Motor neuron (in vitro differentiated cells): ENCODE measurements around the gene SLC6A15. TPM values are rescaled to one million over a fixed set of nuclear protein-coding genes. Genes with fewer than 3 reads are reported as not detected.

Experiments used
- ATAC-seq, 8 experiments: fragments of 200-7000 bp; cut with Tn5 transposase; replicated peaks in 6 of 8; 2 replicates each; pipeline ENCODE4 v1.8.0; 2021; ENCODE audit warnings: mild to moderate bottlenecking in 8 of 8, moderate library complexity in 8 of 8
- H3K27ac ChIP-seq, 2 donors: fragments of 250-450 bp; sonication (Bioruptor Pico); 2 replicates each; pipeline ENCODE4 v1.9.0; 2021; ENCODE audit warnings: antibody characterized with exemption in 2 of 2, mild to moderate bottlenecking in 2 of 2, moderate library complexity in 1 of 2
- H3K4me1 ChIP-seq, 2 donors: fragments of 250-450 bp; sonication (Bioruptor Pico); replicated peaks in 1 of 2; 2 replicates each; pipeline ENCODE4 v1.6.1; 2021; ENCODE audit warnings: antibody characterized with exemption in 2 of 2, mild to moderate bottlenecking in 2 of 2, moderate library complexity in 1 of 2
- H3K4me3 ChIP-seq, 5 donors: fragments of 250-450 bp; sonication (Bioruptor Pico); 2 replicates each; pipeline ENCODE4 v1.9.0; 2021; ENCODE audit warnings: antibody characterized with exemption in 5 of 5, mild to moderate bottlenecking in 5 of 5, moderate library complexity in 4 of 5
- WGBS, 10 experiments: fragments of 450-650 bp; shearing (Covaris generic); methylation state at CpG; one replicate each; pipeline ENCODE4 v1.0.0; 2022; 5-methylcytosine and 5-hydroxymethylcytosine counted together
- in situ Hi-C, 9 experiments: fragments of 400-800 bp; cut with MboI; loops; one replicate each; pipeline ENCODE4 v1.15.0; 2021; ENCODE audit warnings: low sequenced_read_pairs in 9 of 9, low pct_unique_long_range_greater_than_20kb in 2 of 9; ENCODE audit not compliant: unreplicated experiment in 9 of 9
- total RNA-seq, 8 experiments: library from RNA; unstranded; fragments of 300-600 nt; gene quantifications; 2 replicates each; pipeline versions ENCODE4 v1.2.3 to v1.2.4, GENCODE V29; 2022

SLC6A15 gene
- total RNA-seq = 10 to 100 TPM in 6 of 8 experiments, 1 to 10 TPM in 1, under 1 TPM in 1; 0.92 to 45.4 (median 24.4) TPM

DNA sequence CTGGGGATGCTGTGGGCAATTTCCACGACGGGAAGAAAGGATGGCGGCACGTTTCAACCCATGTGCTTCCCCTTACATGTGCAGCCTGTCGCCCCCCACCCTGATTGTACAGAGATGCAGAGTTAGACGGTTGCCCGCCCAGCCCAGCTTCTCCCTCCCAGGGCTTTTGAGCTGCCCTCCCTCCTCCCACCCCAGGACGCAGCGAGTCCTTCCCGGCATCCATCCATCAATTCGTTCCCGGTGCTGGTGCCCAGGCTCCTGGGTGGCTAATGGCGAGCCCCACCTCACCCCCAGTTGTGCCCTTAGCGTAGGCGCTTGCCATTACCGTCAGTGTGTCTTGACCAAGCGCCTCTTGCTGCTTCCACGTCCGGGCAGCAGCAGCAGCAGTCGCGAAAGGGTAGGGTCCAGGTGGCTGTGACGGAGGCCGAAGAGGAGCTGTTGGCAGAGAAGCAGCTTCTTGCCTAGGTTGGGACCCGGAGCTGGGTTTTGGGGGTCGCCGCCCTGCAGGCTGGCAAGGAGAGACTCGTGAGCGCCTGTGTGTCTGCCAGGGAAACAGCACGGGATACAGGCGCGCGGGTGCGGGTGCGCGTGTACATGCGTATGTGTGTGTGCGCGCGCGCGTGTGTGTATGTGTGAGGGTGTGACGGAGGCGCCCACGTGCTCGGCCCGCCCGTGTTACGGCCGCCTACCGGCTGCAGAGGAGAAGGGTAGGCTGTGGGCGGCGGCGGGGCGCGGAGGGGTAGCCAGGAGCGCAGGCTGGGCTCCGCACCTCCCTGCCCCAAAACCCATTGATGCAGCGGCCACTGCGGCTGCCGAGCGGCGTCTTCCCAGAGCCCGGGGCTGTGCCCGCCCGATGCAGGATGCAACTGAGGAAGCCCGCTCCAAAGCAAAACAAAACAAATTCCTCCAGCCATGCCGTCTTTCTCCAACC, at the start of gene SLC6A15:
Gene SLC6A15, minus strand, starts transcription at position 602 of the 931 bp plus-strand sequence. CDS start 20,679 bp downstream, outside the sequence.
- peak; percentile 79 to 89 (median 87) for ATAC-seq
- WGBS, 10 experiments = 0 to 1% (median 0%) methylated on average over 1 to 15 of the region's 67 CpGs; no CpG with 5 or more reads in 3 of the 10 experiments
- Histone ChIP-seq H3K4me3 (peak within 1 kb of the TSS; percentile 57 to 75 (median 63)), H3K27ac (peak within 1 kb of the TSS; percentile 50 to 83), H3K4me1 (no peaks in the 10 kb centered on the region)
- in situ Hi-C loops = no loop called here

DNA sequence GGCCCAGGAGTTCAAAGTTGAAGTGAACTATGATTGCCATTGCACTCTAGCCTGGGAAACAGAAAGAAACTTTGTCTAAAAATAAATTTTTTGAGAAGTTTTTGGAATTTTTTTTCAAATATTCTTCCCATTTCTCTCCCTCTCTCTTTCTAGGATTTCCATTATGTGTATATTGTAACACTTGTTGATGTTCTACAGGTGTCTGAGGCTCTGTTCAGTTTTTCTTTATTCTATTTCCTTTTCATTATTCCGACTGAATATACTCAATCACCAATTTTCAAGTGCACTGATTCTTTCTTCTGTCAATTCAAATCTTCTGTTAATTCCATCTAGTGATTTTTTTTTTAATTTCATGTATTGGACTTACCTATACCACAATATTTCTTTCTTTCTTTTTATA, 48.3 kb upstream of the SLC6A15 start:
- Histone ChIP-seq H3K4me1 (no peaks in the 10 kb centered on the region), H3K27ac (no peak overlapping the region), H3K4me3 (no peak overlapping the region)
- in situ Hi-C loops = no loop called here
- no peak for ATAC-seq
- 40 to 94% (median 77%) methylated on average over 1 of the region's 1 CpG; no CpG with 5 or more reads in 1 of the 10 experiments for WGBS, 10 experiments

DNA sequence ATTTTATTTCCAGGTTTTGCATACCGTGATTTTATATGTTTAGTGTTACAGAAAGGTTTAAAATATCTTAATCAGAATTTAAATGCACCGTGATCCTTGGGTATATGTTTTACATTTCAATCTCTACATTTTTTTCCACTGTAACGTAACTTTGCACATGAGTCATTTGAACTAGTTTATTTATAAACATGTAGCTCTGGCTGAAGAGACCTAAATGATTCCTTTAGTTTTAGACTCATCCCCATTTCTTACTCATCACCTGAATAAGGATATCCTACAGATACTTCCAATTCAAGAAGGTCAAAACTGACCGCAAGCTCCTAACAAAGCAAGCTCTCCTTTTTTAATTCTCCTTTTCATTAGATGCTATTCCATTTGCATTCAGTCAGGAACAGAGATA, 42.7 kb upstream of the SLC6A15 start:
- no peak for ATAC-seq
- in situ Hi-C loops = no loop called here
- H3K27ac ChIP-seq = no peak overlapping the region
- H3K4me3 ChIP-seq = no peak overlapping the region
- H3K4me1 ChIP-seq = no peaks in the 10 kb centered on the region
- WGBS, 10 experiments = 36 to 97% (median 74%) methylated on average over 2 to 4 of the region's 4 CpGs

DNA sequence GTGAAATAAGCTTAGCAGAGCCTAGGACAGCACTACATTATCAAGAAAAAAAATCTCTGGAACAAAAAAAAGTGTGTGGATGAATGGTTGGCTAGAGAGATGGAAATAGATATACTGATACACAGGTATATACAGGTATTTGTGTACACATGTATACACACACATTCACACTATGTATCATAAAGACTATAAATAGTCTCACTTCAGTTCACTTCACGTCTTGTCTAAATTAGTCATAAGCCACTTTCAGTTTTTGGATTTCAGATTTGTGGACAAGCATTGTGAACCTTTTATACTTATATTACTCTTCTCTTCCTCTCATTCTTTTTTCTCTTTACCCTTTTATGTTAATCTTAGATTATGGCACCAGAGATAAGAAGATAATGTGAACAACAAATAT, 41.8 kb upstream of the SLC6A15 start:
- Histone ChIP-seq H3K4me3 (no peak overlapping the region), H3K27ac (no peak overlapping the region), H3K4me1 (no peaks in the 10 kb centered on the region)
- in situ Hi-C loops = no loop called here
- no peak for ATAC-seq
- WGBS, 10 experiments = 40 to 83% (median 78%) methylated on average over 1 of the region's 1 CpG; no CpG with 5 or more reads in 4 of the 10 experiments

DNA sequence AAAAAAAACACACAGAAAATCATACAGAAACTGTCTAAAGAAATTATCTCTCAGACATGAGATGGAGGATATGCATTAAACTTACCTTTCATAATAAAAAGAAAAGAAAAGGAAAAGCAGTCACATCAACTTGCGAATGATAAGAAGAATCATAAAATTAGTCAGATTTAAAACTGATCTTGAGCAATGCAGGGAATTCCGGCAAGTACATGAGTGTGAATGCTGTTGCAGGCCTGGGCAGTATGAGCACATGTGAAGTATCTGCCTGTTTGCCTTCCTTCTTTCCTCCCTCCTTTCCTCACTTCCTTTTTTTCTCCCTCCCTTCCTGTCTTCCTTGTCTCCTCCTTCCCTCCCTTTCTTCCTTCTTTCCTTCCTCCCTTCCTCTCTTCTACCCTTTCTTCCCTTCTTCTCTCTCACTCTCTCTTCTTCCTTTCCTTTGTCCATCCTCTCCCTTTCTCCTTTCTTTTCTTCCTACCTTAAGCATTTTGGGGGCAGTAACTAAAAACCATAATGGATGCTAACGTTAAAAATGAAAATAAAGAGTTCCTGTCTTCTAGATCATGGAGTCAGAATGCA, 38.5 kb upstream of the SLC6A15 start:
- WGBS, 10 experiments = 38 to 95% (median 83%) methylated on average over 2 to 3 of the region's 3 CpGs
- Histone ChIP-seq H3K27ac (no peak overlapping the region), H3K4me3 (no peak overlapping the region), H3K4me1 (no peaks in the 10 kb centered on the region)
- ATAC-seq = no peak
- in situ Hi-C loops = no loop called here

DNA sequence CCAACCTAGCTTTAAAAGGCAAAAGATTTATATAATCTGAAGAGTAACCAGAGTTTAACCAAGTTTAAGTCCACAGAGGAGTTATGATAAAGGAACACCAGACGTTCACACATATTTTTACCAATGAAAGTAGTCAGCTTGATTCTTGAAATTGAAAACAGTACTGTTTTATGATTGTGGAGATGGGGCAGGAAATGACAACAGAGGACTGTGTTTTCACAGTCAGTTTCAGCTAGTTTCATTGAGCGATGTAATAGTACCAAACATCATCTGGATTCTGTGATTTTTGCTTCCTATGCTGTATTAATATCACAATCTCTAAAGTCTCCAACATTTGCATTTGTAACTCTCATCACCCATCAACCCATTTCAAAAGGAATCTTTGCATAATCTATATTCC, 34.2 kb upstream of the SLC6A15 start:
- no peak for ATAC-seq
- in situ Hi-C loops = no loop called here
- 0 to 83% (median 50%) methylated on average over 1 to 2 of the region's 2 CpGs; no CpG with 5 or more reads in 1 of the 10 experiments for WGBS, 10 experiments
- Histone ChIP-seq H3K4me1 (no peaks in the 10 kb centered on the region), H3K4me3 (no peak overlapping the region), H3K27ac (no peak overlapping the region)

DNA sequence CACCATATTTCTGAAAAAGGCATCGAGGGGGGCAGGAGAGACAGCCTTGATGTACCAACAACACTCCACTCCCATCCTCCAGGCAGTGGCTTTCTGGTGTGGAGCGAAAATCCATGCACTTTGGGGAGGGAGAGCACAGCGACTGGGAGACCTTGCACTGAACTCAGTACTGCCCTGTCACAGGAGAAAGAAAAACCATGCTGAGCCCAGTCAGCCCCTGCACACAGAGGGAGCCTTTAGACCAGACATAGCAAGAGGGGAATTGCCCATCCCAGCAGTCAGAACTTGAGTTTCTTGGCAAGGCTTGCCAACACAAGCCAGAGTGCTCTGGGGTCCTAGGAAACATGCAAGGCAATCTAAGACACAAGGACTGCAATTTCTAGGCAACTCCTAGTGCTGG, 24.8 kb upstream of the SLC6A15 start:
- no peaks in the 10 kb centered on the region for H3K4me1 ChIP-seq
- ATAC-seq = peak in 1 of 8 experiments; percentile 67
- H3K4me3 ChIP-seq = no peak overlapping the region
- WGBS, 10 experiments = 0 to 70% (median 10%) methylated on average over 1 to 2 of the region's 3 CpGs; no CpG with 5 or more reads in 4 of the 10 experiments
- no peak overlapping the region for H3K27ac ChIP-seq
- in situ Hi-C loops = no loop called here

DNA sequence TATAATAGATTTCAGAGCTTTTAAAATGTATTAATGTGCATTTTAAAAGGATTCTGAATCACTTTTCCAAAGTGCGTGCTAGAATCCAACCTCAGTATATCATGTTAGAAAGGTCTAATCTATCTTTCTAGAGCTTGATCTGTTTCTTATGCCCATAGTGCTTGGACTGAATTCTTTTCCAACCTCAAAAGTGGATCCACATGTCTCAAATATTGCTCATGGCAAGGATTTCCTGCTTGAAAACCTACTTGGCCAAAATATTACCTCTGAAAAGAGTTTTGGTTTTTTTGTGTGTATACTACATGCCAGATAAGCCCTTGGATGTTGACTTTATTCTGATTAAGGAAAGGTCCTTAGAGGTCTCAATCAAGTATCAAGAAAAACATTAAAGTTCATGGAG, 16.9 kb upstream of the SLC6A15 start:
- no peak overlapping the region for H3K27ac ChIP-seq
- WGBS, 10 experiments = 83 to 100% (median 100%) methylated on average over 1 of the region's 1 CpG; no CpG with 5 or more reads in 5 of the 10 experiments
- in situ Hi-C loops = no loop called here
- no peak overlapping the region for H3K4me3 ChIP-seq
- no peak for ATAC-seq
- no peaks in the 10 kb centered on the region for H3K4me1 ChIP-seq

DNA sequence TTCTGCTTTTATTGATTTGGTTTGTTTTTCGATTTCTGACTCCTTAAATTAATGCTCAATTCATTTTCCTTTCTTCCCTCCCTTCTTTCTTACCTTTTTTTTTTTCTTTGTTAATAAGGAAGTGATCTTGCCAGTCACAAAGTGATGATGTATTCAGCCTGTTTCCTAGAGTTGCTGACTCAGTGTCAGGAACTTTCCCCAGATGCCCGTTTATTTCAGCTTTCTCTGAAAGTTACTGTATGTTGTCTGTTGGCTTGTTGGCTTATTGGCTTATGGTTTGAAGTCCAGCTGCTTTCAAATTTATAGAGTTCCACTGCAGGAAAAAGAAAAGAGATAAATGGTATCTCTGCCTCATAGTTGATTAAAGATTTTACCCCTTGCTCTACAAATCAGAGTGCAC, 12.4 kb upstream of the SLC6A15 start:
- Histone ChIP-seq H3K27ac (no peak overlapping the region), H3K4me3 (no peak overlapping the region), H3K4me1 (no peaks in the 10 kb centered on the region)
- WGBS, 10 experiments = 0 to 100% (median 53%) methylated on average over 1 to 2 of the region's 2 CpGs
- peak in 1 of 8 experiments; percentile 81 for ATAC-seq
- in situ Hi-C loops = no loop called here

DNA sequence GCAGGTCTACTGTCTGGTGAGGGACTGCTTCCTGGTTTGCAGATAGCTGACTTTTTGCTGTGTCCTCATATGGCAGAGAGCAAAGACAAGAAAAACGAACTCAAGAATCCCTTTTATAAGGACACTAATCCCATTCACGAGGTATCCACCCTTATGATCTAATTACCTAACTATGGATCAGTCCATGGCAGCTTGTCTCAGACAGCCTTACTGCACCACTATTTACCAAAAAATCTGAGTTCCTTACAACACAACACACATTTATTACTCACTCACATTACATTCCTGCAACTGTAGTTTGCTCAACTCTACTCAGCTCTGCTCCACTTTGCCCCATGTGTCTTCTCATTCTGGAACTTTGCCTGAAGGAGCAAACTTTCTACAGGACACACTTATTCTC, 10.1 kb upstream of the SLC6A15 start:
- in situ Hi-C loops = no loop called here
- Histone ChIP-seq H3K4me3 (no peak overlapping the region), H3K4me1 (no peaks in the 10 kb centered on the region), H3K27ac (no peak overlapping the region)
- no peak for ATAC-seq
- WGBS, 10 experiments = 0 to 80% (median 60%) methylated on average over 1 to 2 of the region's 2 CpGs; no CpG with 5 or more reads in 2 of the 10 experiments

DNA sequence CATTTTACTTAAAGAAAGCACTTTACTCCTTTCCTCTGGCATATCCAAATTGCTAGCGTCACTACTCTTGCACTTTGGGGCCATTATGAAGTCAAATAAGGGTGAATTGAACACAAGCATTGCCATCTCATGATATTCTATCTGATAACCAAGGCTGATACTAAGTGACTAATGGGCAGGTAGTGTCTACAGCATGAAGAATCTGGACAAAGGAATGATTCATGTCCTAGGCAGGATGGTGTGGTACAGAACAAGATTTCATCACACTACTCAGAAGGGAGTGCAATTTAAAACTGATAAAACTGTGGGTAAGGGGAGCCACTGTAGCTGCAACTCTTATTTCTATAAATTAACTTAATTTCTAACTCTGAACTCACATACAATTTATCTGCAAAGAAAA, 7.7 kb upstream of the SLC6A15 start:
- no peak for ATAC-seq
- in situ Hi-C loops = no loop called here
- H3K4me3 ChIP-seq = no peak overlapping the region
- no peaks in the 10 kb centered on the region for H3K4me1 ChIP-seq
- 0 to 100% (median 75%) methylated on average over 1 of the region's 1 CpG; no CpG with 5 or more reads in 3 of the 10 experiments for WGBS, 10 experiments
- H3K27ac ChIP-seq = no peak overlapping the region

DNA sequence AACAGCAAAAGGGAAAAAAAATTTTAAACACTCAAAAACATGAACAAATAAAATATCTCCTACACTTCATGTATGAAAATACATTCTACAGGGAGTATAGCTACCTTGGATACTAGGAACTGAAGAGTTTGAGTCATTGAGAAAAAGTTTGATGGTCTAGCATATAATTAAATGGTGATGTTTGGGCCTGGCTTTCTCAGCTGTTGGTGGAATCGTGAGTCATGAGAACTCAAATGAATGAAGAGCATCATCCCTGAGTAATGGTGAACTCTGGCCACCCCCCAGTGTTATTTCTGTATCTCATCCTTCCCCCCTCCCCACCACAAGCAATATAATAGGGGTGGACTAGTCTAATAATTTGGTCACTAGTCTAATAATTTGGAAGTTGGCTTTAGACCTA, 6.7 kb upstream of the SLC6A15 start:
- no peaks in the 10 kb centered on the region for H3K4me1 ChIP-seq
- no peak overlapping the region for H3K4me3 ChIP-seq
- in situ Hi-C loops = no loop called here
- no peak for ATAC-seq
- no peak overlapping the region for H3K27ac ChIP-seq
- 0 to 20% (median 0%) methylated on average over 1 of the region's 1 CpG; no CpG with 5 or more reads in 7 of the 10 experiments for WGBS, 10 experiments

DNA sequence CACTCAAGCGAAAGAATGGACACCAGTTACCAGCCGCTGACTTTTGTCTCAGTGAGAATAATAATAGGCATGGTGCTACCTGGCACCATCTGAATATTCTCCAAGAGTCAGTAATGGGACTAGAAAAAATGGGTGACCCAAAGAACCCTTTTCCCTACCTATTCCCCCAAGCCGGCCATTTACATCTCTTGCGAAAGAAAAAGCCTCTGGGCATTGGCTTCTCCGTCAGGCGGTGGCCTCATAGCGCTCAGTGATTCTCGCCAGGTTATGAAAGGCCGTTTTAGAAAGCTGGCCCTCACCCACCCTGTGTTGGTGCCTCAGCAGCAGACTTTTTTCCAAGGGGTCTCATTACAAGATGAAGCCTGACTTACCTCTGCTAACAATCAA, 523 bp upstream of the SLC6A15 start:
- no peaks in the 10 kb centered on the region for H3K4me1 ChIP-seq
- peak overlapping the region; percentile 57 to 75 (median 63) for H3K4me3 ChIP-seq
- ATAC-seq = peak in 7 of 8 experiments; percentile 3 to 13 (median 6)
- peak overlapping the region; percentile 45 to 83 for H3K27ac ChIP-seq
- WGBS, 10 experiments = 0 to 62% (median 15%) methylated on average over 2 to 9 of the region's 9 CpGs; no CpG with 5 or more reads in 2 of the 10 experiments
- in situ Hi-C loops = no loop called here
